Measurements from ENCODE around the gene B3GLCT.

GRCh38 chr13:31209841-31210210 is 10.1 kb downstream of the B3GLCT start:
- TF ChIP-seq POLR2A (IDR thresholded peaks at IDR 0.05; ENCODE audit: low read depth, low read length), result no peak
- no peak for TF ChIP-seq CTCF (IDR thresholded peaks at IDR 0.05; ENCODE audit: extremely low read depth in 1 of 2, insufficient read depth in 1 of 2, low read depth in 1 of 2, low read length in 2 of 2)

All from endothelial cell of umbilical vein (primary cell).